GM19463 (cell line): ENCODE results near the gene IDH3A.
"Not testable (repeated sequence)": the region's sequence is repeated elsewhere in the genome, so short reads cannot be mapped to it uniquely, and the experiment has no call there.

ENCODE experiments used
- ATAC-seq: cut with Tn5 transposase; IDR thresholded peaks from one replicate; pipeline ENCODE4 v1.9.1; 2021; ENCODE audit warnings: mild to moderate bottlenecking, moderate library complexity; ENCODE audit not compliant: unreplicated experiment

The IDH3A gene

DNA sequence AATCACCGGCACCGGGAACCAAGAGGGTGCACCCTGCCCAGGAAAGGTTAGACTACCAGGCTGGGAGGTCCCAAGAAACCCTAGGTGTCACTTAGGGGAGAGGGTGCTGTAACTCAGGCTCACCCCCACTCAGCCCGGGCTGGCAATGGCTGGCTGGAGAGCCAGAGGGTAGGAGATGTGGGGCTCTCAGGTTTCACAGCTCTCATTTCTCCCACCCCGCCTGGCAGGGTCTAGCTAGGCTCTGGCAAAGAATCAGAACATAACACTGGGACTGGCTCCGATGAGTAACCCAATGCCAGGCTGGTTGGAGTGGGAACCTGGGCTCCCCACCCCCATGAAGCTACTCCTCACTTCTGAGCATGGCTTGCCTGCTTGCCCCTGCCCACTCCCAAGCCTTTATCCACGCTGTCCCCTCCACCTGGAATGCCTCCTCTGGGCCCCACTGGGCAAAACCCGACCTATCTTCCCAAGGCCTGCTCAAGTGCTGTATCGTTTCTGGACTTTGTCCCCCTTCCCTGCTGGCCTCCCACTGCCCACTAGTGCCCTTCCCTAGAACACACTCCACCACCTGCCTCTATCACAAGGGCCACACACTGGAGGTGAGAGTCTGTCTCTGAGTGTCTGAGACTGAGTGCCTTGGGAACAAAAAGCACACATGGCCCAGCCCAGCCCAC lies 19.9 kb upstream of the IDH3A start:
- ATAC-seq: no peak

DNA sequence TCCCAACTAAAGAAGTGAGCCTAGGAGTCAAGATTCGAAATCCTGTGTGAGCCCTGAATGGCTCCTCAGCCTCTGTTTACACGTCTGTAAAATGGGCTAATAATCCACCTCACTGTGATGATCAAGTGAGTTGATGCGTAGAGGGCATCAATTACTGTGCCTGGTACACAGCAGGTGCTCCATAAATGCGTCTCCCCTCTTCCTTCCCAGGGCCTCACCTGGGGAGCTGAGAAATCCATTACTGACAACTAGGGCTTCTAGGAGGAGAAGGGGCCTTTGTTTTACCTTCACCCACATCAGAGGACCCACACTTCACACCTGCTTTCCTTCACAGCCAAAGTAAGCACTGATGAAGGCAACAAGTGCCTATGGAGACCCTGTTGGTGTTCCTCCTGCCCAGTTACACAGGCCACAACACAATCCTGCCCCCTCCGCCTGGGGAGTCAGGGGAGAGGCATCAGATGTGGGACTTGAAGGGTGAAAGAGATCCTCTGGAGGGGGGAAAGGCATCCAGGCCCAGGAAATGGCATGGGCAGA lies 19.3 kb upstream of the IDH3A start:
- no peak for ATAC-seq

DNA sequence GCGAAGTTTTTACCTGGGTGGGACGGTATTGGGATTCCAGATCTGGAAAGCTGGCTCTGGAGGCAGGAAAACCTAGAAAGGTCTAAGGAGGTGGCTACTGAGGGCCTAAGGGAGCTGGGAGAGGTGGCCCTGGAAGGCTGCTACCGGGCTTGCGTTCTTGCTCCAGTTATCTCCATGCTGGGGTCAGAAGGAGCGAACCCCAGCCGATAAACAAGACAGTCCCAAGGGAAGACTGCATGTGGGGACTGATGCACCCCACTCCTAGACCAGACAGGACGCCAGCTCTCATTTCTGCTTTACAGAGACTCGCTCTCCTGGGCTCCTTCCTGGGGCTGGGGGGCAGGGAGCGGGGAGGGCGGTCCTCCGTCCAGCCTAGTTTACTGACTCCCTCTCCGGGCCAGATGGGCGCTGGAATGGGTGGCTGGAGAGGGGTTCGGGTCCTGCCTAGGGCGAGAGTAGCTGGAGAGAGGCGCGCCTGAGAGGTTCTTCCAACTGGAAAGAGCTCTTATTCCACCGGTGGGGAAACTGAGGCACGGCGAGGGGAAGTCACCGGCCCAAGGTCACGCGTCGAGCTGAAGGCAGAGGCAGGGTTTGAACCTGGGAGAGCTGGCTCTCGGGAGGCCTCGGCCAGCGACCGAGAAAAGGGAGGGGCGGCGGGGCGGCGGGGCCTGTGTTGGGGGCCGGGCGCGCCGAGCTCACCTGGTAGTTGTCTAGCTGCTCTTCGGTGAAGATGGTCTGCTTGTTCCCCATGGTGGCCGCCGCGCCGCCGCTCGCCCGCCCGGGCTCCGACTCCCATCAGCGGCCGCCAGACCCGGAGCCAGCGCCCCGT lies 18.5 kb upstream of the IDH3A start:
- ATAC-seq: peak; percentile 45

DNA sequence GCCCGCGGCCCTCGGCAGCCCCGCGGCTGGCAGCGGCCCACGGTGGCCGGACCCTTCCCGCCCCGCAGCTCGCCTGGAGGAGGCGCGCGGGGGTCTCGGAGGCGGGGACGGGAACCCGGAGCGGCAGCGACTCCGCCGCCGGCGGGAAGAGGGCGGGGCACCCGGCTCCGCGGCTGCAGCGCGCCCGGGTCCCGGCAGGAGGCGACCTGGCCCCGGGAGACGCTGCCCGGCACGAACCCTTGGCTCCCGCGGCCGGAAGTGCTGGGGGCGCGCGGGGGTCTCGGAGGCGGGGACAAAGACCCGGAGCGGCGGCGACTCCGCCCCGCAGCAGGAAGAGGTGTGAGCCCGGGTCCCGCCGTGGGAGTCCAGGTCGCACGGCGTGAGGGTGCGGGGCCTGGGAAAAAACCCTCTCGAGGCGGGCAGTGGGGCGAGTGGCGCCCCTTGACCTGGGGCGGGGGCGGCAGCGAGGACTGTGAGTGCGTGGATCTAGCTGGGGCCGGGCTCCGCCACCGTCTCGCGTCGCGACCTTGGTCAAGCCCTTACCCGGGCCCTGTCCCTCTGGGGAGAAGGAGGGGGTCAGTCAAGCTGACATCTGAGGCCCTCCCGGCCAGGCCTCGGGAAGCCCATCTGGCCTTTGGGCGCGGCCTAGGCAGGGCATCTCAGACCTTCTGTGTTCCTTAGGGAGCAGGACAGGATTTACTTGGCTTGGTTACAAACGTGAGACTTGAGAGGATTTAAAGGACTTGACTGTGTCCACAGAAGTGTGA lies 17.7 kb upstream of the IDH3A start, which contains the start of gene CIB2:
CIB2 (minus strand) TSS at position 151 of the 767 bp plus-strand sequence. CDS start 230 bp downstream, outside the sequence.
- peak; percentile 93 for ATAC-seq

DNA sequence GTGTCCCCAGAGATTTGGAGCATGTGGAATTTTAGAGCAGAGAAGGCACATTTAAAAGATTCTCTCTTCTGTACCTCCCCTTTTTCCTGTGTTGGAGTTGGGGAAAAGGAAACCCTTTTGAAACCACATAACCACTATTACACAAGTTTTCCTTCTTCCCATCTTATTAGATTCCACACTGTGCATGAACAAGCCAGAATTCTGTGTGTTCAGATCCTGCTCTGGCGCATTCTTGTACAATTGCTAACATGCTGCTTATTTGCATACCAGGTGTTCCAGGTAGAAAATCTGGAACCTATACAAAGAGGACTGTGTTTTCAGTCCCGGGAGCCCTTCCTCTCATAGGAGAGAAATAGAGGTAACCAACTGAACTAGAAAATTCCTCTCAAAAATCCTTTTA lies 15.4 kb upstream of the IDH3A start:
- no peak for ATAC-seq

DNA sequence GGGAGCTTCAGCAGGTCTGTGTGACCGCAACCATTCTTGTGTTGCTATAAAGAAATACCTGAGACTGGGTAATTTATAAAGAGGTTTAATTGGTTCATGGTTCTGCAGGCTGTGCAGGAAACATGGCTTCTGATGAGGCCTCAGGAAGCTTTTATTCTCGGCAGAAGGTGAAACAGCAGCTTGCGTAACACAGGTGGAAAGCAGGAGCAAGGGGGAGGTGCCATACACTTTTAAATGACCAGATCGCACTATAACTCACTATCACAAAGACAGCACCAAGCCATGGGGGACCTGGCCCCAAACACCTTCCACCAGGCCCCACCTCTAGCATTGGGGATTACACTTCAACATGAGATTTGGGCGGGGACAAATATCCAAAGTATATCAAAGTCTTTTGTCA lies 9.6 kb upstream of the IDH3A start:
- ATAC-seq: no peak

DNA sequence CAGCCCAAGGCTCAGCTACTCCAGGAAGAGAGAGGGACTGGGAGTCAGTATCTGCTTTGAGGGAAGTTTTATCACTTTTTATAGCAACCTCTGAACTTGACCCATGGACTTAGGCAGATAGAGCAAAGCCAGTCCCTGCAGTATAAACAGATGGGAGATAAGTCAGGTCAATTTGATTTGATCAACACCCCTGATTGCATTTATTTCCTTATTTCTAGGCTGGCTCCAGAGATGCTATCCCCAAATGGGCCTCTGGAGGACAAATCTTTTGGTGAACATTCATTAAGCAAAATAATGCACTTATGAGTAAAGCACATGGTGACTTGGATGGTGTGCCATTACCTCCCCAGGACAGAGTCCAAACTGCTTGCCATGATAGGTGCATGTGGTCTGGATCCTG lies 8.9 kb upstream of the IDH3A start:
- no peak for ATAC-seq

DNA sequence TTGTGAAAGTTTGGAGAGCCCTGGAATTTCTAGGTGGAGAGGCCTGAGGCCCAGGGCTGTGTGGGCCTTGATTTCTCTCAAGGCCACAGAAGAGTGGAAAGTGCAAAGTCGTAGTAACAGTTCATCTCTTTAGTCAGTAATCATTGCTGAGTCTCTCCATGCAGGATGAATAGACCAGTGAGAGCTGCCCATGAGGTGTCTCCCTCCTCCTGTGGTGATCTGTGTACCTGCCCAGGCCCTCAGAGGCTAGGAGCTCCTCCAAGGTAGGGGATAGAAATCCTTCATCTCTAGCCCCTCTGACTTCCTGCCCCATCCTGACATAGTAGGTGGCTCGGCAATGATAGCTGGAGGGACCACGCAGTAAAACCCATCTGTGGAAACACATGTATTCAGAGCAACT lies 6.8 kb upstream of the IDH3A start:
- ATAC-seq: no peak

DNA sequence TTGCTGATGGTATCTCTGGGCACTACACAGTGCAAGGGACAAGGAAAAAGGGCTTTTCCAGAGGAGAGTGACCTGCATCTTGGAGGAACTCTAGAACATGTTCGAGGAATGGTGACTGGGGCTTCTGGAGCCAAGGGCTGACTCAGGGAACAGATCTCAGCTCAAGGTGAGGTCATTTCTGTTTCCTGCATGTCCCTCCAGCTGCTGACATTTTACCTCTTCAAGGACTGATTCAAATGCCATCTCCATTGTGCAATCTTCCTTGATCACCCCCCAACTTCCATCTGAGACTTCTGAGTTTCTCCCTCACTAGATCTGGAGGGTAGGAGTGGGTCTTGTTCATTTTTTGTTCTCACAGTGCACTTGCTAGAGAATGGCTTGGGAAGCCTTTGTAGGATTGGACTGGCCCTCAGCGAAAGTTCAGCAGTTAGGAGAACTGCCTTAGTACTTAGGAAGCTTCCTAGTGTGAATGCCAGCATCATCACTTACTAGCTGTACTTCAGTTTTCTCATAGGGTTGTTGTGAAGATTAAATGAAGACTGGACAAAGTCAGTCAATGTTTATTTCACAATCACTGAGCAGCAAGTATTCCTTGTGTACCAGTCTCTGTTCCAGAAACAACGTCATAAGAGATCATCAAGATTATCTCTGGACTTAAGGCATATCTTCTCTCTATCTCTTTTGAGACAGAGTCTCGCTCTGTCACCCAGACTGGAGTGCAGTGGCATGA lies 2.6 kb upstream of the IDH3A start:
- no peak for ATAC-seq

DNA sequence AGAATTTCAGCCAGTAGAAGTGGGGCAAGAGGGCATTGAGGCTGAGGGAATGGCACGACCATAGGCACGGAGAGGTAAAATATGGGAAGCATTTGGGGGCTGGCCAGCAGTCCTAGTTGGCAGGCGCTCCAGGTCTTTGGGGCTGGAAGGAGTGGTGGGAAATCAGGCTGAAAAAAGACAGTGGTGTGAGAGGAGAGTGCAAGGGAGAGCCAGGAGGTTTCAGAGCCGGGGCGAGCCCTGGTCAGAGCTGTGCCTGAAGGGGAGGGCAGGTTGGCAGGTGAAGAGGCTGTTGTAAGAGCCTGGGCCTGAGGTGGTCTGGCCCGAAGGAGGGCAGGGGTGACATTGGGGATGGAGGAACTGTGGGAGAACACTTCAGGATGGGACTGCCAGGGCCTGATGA lies 1.6 kb upstream of the IDH3A start:
- no peak for ATAC-seq

DNA sequence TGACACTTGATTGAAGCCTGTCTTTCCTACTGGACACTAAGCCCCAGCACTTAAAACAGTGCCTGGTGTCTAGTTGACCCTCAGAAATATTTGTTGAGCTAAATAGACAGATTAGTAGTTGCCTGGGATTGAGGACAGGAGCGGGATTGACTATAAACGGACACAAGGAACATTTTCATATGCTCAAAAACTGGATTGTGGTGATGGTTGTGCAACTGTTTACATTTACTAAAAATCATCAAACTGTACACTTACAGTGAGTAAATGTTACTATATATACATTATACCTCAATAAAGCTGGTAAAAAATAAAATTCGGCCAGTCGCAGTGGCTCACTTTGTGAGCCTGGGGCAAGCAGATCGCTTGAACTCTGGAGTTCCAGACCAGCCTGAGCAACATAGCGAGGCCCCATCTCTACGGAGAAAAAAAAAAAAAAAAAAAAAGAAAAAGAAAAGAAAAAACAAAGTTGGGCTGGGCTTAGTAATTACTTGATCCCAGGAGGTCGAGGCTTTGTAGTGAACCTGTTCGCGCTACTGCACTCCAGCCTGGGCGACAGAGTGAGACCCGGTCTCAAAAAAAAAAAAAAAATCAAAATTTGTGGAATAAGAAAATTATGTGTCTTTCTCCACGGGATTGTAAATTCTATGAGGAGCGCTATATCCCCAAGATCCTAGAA lies 632 bp upstream of the IDH3A start:
- no peak for ATAC-seq

DNA sequence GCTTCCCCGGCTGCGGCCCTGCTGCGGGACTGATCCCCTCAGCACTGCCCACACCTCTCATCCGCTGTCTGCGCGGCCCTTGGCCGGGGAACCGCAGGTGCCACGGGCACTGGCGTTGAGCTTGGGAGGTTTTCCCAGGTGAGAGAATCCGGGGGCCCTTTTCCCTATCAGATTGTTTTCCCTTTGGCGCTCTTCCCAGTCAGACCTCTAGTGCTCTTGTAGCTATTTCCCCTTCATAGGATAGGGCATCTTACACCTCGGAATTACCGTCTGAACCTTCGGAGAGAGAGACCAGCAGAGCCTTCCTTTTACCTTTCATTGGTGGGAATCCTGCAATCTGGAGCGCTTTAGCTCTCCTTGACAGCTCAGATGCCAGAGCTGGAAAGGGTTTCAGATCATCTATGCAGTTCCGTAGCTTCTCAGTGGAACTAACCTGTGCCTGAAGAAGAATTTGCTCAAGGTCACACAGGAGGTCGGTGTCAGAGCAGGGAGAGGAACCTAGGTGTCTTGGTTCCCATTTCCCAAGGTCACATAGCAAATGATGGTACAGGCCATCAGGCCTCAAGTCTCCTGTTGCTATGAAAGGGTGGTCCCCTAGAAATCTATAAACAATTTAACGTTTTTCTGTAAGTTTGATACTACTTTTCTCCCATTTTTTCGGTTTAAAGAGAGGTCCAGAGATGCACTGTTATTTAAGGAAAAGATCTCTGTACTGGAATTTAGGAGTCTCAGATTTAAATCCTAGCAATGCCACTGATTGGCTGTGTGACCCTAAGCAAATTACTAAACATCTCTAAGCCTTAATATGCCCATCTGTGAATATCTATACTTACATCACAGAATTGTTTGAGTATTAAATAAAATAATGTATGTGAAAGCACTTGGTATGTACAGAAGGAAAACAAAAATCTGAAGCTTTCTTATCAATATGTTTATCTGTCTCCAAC lies 916 bp downstream of the IDH3A start:
- ATAC-seq: no peak

DNA sequence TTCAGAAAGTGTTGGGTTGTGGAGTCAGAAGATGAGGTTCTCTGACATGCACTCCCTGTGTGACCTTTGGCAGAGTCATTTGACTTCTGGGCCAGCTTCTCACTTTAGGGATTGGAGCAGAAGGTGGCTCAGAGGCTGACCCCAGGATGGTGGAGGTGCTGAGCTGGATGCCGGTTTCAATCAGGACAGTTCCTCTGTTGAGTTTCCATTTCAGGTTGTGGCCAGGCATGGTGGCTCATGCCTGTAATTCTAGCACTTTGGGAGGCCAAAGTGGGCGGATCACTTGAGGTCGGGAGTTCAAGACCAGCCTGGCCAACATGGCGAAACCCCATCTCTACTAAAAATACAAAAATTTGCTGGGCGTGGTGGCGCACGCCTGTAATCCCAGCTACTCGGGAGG lies 1.9 kb downstream of the IDH3A start:
- ATAC-seq: not testable (repeated sequence)

DNA sequence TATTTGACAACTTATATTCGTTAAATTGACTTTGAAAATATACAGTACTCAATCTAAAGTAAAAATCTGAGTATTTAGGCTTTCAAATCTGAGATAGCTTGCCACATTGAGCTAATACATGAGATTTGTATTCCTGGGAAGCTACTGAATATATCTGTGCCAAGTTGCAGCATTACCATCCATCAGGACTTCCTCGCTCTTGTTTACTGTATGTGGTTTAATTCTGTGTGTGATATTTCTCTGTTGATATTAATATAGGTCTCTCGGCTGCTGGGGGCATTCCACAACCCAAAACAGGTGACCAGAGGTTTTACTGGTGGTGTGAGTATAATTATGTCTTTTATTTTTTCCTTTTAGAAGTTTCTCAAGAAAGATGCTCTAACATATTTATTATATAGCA lies 5.8 kb downstream of the IDH3A start:
- ATAC-seq: no peak

DNA sequence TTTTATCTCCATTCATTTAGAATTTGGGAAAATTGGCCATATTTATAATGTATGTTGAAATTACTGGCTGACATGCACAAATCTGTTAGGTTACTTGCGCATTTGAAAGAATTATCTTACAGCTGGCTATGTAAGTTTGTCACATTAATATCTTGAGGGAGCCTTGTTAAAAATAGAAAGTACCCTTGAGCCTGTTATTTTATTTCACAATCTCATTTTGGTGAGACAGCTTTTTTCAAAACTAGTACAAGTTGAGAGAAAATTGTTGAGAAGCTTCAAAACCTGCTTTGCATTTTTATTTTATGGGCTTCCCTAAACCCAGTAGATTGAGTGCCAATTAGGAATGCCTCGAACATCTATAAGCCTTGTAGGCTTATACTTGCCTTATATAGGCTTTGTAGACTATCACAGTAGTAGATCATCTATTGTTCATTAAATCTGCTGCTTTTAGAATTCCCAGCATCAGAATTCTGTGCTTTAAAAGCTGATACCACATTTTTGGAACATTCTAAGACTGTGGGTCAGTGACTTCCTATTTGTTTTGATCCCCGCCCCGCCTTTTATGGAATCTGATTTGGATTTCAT lies 6.3 kb downstream of the IDH3A start:
- ATAC-seq: no peak

DNA sequence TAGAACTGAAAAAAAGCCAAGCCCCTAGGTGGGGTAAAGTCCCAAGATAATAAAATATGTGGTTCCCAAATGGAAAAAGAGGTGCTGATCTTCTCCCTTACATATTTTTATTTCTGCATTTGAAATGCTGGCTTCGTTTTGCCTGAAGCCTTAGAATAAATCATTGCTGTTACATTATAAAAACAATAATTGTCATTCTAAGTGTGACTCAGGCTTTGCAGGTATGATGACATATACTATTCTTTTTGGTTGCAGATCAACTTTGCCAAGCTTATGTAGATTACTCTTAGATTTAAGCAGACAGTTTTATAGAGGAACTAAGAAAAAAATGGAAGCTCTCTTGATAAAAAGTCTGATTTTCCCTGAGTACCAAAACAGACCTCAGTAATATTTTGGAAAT lies 7.5 kb downstream of the IDH3A start:
- ATAC-seq: no peak

DNA sequence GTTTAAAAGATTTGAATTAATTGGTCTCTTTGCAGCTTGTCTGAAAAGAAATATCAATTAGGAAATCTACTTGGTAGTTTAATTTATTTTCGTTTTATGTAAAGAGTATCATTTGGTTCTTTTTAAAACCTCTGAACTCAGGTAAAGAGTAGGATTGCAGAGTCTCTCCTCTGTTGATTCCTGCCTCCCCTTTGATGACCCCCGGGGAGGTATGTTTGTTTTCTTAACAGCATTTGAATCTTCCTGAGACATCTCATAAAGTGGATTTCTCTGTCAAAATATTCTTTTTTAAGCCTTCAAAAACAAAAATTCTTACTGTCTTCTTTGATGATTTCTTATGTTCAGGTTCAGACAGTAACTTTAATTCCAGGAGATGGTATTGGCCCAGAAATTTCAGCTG lies 8.0 kb downstream of the IDH3A start:
- ATAC-seq: no peak

DNA sequence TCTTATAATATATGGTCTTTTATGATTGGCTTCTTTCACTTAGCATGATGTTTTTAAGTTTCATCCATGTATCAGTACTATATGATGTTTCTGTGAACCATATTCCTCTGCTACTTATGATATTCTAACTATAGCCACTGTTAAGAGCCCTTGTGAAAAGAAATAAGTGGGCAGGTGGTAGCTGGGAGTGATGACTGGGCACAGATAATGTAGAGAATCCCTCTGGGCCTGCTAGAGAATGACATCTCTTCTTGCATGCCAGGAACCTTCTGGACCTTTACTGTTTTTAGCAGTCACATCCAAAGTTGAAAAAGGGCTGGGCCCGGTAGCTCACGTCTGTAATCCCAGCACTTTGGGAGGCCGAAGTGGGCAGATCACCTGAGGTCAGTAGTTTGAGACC lies 10.2 kb downstream of the IDH3A start:
- ATAC-seq: no peak

DNA sequence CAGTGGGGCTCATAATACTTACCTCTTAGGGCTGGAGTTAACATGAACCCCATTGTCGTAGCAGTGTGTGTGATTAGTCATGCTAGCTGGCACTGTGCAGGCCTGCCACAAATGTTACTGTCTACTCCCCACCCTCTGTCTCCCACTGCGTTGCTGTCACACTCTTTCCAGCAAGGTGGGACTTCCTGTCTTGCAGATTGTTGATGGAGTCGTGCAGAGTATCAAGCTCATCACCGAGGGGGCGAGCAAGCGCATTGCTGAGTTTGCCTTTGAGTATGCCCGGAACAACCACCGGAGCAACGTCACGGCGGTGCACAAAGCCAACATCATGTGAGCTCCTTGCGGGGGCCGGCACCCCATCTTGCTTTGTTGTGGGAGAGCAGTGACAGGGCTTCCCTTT lies 12.9 kb downstream of the IDH3A start:
- no peak for ATAC-seq
